Endodermal cell (in vitro differentiated cells): ENCODE results near the gene IDH2. TPM values are rescaled to one million over a fixed set of nuclear protein-coding genes. Genes with fewer than 3 reads are reported as not detected.

ENCODE experiments used
- DNase-seq: peaks from one replicate; pipeline ENCODE4 v3.0.0-alpha.2; 2017
- H3K27ac ChIP-seq: 2 replicates; pipeline ENCODE4 v1.5.1; 2013; ENCODE audit warnings: mild to moderate bottlenecking, low read depth, low read length, moderate library complexity
- H3K27me3 ChIP-seq: 2 replicates; pipeline ENCODE4 v1.6.1; 2013; ENCODE audit warnings: mild to moderate bottlenecking, low read length, moderate library complexity; ENCODE audit not compliant: insufficient read depth, control insufficient read depth, poor library complexity, severe bottlenecking
- H3K36me3 ChIP-seq: 2 replicates; pipeline ENCODE4 v1.7.0; 2013; ENCODE audit warnings: mild to moderate bottlenecking, low read length, moderate library complexity; ENCODE audit not compliant: control insufficient read depth, insufficient read depth
- H3K4me1 ChIP-seq: one replicate; pipeline ENCODE4 v1.7.0; 2013; ENCODE audit warnings: low read length; ENCODE audit not compliant: control insufficient read depth, insufficient read depth
- H3K4me3 ChIP-seq: 2 replicates; pipeline ENCODE4 v1.5.1; 2013; ENCODE audit warnings: mild to moderate bottlenecking, low read length, moderate library complexity
- H3K9ac ChIP-seq: 2 replicates; pipeline ENCODE4 v1.6.1; 2013; ENCODE audit warnings: mild to moderate bottlenecking, low read length, moderate library complexity; ENCODE audit not compliant: poor library complexity, severe bottlenecking; ENCODE audit errors: extremely low read depth
- H3K9me3 ChIP-seq: 2 replicates; pipeline ENCODE4 v1.6.1; 2013; ENCODE audit warnings: mild to moderate bottlenecking, low read length, moderate library complexity; ENCODE audit not compliant: control insufficient read depth
- H3K27ac Mint-ChIP-seq: 2 replicates; pipeline ENCODE4 v1.8.0; 2020; ENCODE audit warnings: mixed read lengths
- H3K27me3 Mint-ChIP-seq: 2 replicates; pipeline ENCODE4 v1.8.0; 2021; ENCODE audit warnings: mild to moderate bottlenecking, mixed read lengths; ENCODE audit not compliant: insufficient read depth
- H3K36me3 Mint-ChIP-seq: 2 replicates; pipeline ENCODE4 v1.8.0; 2020; ENCODE audit warnings: low read depth, mixed read lengths
- H3K4me1 Mint-ChIP-seq: 2 replicates; pipeline ENCODE4 v1.8.0; 2020; ENCODE audit warnings: mixed read lengths
- H3K4me3 Mint-ChIP-seq: 2 replicates; pipeline ENCODE4 v1.8.0; 2020; ENCODE audit warnings: mild to moderate bottlenecking, moderate library complexity, mixed read lengths
- H3K9me3 Mint-ChIP-seq: 2 replicates; pipeline ENCODE4 v1.8.0; 2020; ENCODE audit warnings: mild to moderate bottlenecking, mixed read lengths
- WGBS, 2 experiments: methylation state at CpG; one replicate each; pipeline versions ENCODE4 v1.1.5 to v1.1.7; 2013; ENCODE audit warnings: missing lambda C conversion rate in 2 of 2, mixed read lengths in 1 of 2; ENCODE audit not compliant: insufficient coverage in 1 of 2, insufficient read length in 1 of 2; 5-methylcytosine and 5-hydroxymethylcytosine counted together
- total RNA-seq, 2 donors: library from RNA; stranded (reverse); fragmentation: NEBNext Ultra II Directional in 1 of 2; extraction: Animal tissue kit (Norgen Biotek cat#: 25700) in 1 of 2; gene quantifications; 2 replicates in 1 of 2; 3 replicates in 1 of 2; pipeline ENCODE4 v1.2.1, GENCODE V29; 2021
- TF ChIP-seq, protein P1 (sequence below): fragments of 200-600 bp; sonication (generic); conservative IDR thresholded peaks from 2 replicates; pipeline ENCODE4 v1.5.0; 2021; ENCODE audit warnings: antibody characterized with exemption, mild to moderate bottlenecking

The IDH2 gene
- total RNA-seq, 2 donors from 2014 or later, result 27.0 to 50.8 TPM

DNA sequence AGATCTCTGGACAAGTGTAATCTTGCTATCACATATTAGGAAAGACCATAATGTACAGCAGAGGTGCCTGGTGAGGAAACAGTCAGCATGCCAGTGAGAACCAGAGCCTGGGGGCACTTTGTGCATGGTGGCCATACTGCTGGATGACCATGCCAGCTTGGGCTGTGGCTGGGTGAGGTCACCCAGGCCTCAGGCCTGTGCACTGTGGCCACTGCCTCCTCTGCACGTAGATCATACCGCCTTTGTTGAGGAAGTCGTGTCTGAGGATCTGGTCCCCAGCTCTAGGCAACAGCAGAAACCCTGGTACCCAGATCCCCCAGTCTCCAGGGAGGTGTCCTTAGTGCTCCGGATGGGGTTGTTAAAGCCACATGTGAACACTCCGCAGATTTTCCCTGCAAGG lies 62.3 kb downstream of the IDH2 start:
- no peak overlapping the region for H3K9ac ChIP-seq
- TF ChIP-seq, protein P1, sequence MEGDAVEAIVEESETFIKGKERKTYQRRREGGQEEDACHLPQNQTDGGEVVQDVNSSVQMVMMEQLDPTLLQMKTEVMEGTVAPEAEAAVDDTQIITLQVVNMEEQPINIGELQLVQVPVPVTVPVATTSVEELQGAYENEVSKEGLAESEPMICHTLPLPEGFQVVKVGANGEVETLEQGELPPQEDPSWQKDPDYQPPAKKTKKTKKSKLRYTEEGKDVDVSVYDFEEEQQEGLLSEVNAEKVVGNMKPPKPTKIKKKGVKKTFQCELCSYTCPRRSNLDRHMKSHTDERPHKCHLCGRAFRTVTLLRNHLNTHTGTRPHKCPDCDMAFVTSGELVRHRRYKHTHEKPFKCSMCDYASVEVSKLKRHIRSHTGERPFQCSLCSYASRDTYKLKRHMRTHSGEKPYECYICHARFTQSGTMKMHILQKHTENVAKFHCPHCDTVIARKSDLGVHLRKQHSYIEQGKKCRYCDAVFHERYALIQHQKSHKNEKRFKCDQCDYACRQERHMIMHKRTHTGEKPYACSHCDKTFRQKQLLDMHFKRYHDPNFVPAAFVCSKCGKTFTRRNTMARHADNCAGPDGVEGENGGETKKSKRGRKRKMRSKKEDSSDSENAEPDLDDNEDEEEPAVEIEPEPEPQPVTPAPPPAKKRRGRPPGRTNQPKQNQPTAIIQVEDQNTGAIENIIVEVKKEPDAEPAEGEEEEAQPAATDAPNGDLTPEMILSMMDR, result no peak
- peaks cover 8% of the 10 kb centered on the region for H3K36me3 ChIP-seq
- peak overlapping the region; percentile 36 for H3K27ac ChIP-seq
- H3K36me3 Mint-ChIP-seq, result peaks cover 12% of the 10 kb centered on the region
- H3K27me3 Mint-ChIP-seq, result no peaks in the 10 kb centered on the region
- no peak overlapping the region for H3K4me3 Mint-ChIP-seq
- no peaks in the 10 kb centered on the region for H3K9me3 ChIP-seq
- DNase-seq, result no peak
- no peaks in the 10 kb centered on the region for H3K27me3 ChIP-seq
- no peaks in the 10 kb centered on the region for H3K9me3 Mint-ChIP-seq
- H3K27ac Mint-ChIP-seq, result peak overlapping the region; percentile 19
- no peak overlapping the region for H3K4me3 ChIP-seq
- H3K4me1 ChIP-seq, result peaks cover 11% of the 10 kb centered on the region
- 92 to 93% methylated on average over 4 to 5 of the region's 5 CpGs for WGBS, 2 experiments
- peaks cover 53% of the 10 kb centered on the region for H3K4me1 Mint-ChIP-seq

DNA sequence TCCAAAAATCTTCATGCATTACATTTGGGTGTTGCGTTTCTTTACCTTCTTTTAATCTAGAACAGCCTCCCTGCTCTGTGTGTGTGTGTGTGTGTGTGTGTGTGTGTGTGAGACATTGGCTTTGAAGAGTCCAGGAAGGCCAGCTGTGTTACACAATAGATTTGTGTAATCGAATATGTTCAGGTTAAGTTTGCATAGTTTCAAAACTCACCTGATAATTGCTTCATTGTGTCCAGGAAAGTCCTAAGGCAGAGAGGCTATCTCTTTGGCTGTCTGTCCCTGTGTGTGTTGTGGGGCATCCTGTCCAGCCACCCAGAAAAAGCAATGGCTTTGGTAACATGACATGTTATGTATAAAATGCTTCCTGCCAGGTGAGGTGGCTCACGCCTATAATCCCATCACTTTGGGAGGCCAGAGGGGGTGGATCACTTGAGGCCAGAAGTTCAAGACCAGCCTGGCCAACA lies 63.6 kb downstream of the IDH2 start:
- H3K4me3 ChIP-seq, result no peak overlapping the region
- no peaks in the 10 kb centered on the region for H3K27me3 ChIP-seq
- no peak for DNase-seq
- H3K27ac Mint-ChIP-seq, result no peak overlapping the region
- TF ChIP-seq, protein P1, result no peak
- H3K9ac ChIP-seq, result no peak overlapping the region
- peaks cover 7% of the 10 kb centered on the region for H3K36me3 Mint-ChIP-seq
- H3K4me1 Mint-ChIP-seq, result peaks cover 60% of the 10 kb centered on the region
- H3K9me3 Mint-ChIP-seq, result no peaks in the 10 kb centered on the region
- H3K36me3 ChIP-seq, result peaks cover 6% of the 10 kb centered on the region
- H3K27me3 Mint-ChIP-seq, result no peaks in the 10 kb centered on the region
- peaks cover 13% of the 10 kb centered on the region for H3K4me1 ChIP-seq
- no peak overlapping the region for H3K27ac ChIP-seq
- 90 to 100% methylated on average over 1 to 2 of the region's 3 CpGs for WGBS, 2 experiments
- no peak overlapping the region for H3K4me3 Mint-ChIP-seq
- no peaks in the 10 kb centered on the region for H3K9me3 ChIP-seq

DNA sequence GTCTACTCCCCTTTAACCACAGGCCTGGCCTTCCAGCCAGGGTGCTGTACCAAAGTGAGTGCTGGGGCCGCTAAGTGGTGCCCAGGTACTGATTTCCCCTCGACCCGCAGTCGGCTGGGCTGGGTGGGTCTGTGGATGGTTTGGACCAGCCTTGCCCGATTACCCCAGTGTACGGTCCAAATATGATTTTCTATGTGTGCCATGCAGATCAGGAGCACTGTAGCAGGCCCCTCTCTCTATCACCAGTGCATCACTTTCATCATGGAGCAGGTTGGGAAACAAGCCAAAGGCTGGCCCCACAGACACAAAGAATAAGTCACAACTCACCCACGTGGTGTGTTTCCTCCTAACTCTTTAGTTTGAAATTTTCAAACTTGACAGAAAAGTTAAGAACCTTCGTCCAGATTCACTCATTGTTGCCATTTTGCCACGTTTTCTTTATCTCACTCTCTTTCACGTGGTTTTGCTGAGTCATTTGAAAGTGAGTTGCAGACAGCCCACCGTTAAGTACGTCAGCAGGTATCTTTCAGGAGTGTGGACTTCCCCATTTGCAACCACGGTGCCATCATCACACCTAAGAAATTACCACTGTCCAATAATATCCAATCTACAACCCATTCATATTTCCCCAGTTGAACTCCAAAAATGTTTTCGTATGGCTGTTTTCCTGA lies 64.2 kb downstream of the IDH2 start:
- peaks cover 66% of the 10 kb centered on the region for H3K4me1 Mint-ChIP-seq
- no peak overlapping the region for H3K4me3 Mint-ChIP-seq
- Histone ChIP-seq H3K9me3 (no peaks in the 10 kb centered on the region), H3K27me3 (no peaks in the 10 kb centered on the region), H3K27ac (peak overlapping the region; percentile 34), H3K4me3 (no peak overlapping the region), H3K9ac (no peak overlapping the region), H3K4me1 (peaks cover 17% of the 10 kb centered on the region), H3K36me3 (peaks cover 6% of the 10 kb centered on the region)
- no peaks in the 10 kb centered on the region for H3K27me3 Mint-ChIP-seq
- 85 to 90% methylated on average over 8 to 14 of the region's 14 CpGs for WGBS, 2 experiments
- TF ChIP-seq, protein P1, result no peak
- DNase-seq, result peak; percentile 41
- H3K36me3 Mint-ChIP-seq, result peaks cover 4% of the 10 kb centered on the region
- no peaks in the 10 kb centered on the region for H3K9me3 Mint-ChIP-seq
- peak overlapping the region; percentile 57 for H3K27ac Mint-ChIP-seq
